Coronary artery (tissue), 2 donors: ENCODE results near the gene TLR1.
A peak's percentile ranks its signal among the peaks of the same experiment; 100 is the strongest.

Experiments
- DNase-seq: peaks from one replicate; pipeline ENCODE4 v3.0.0-alpha.2; 2017; ENCODE audit warnings: low spot score
- H3K27ac ChIP-seq, 2 donors: fragments of 200-600 bp; sonication (generic); one replicate each; pipeline ENCODE4 v1.5.1; 2016 to 2019
- H3K4me3 ChIP-seq: fragments of 200-600 bp; sonication (generic); 2 replicates; pipeline ENCODE4 v1.5.1; 2016; ENCODE audit warnings: mild to moderate bottlenecking, moderate library complexity
- TF ChIP-seq, protein P1 (sequence below): fragments of 200-600 bp; sonication (generic); IDR thresholded peaks from one replicate; pipeline ENCODE4 v1.5.1; 2019; ENCODE audit warnings: antibody characterized with exemption

Gene TLR1

DNA sequence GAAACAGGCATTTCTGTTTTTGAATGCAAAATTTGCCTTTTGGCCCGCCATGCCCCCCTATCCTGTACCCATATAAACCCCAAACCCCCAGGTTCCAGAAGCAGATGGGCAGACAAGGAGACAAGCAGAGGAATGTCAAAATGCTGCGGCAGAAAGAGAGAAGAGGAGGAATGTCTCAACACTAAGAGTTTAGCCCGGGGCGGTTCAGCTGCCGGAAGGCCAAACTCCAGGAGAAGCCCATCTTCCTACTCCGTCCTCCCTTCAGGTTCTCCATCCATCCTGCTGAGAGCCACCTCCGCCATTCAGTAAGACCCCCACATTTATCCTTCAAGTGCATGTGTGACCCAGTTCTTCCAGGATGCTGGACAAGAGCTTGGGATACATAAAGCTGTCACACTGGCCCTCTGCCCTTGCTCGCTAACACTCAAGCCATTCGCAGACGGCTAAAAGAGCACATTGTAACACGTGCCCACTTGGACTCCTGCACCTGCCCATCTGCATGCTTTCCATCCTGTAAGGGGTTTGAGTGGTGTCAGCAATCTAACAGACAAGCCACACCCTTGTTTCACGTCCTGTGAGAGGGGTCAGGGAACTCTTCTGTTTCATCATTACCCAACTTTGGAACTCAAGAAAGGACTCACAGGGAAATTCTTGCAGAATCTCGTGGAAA, 53.1 kb downstream of the TLR1 start:
- TF ChIP-seq, protein P1, sequence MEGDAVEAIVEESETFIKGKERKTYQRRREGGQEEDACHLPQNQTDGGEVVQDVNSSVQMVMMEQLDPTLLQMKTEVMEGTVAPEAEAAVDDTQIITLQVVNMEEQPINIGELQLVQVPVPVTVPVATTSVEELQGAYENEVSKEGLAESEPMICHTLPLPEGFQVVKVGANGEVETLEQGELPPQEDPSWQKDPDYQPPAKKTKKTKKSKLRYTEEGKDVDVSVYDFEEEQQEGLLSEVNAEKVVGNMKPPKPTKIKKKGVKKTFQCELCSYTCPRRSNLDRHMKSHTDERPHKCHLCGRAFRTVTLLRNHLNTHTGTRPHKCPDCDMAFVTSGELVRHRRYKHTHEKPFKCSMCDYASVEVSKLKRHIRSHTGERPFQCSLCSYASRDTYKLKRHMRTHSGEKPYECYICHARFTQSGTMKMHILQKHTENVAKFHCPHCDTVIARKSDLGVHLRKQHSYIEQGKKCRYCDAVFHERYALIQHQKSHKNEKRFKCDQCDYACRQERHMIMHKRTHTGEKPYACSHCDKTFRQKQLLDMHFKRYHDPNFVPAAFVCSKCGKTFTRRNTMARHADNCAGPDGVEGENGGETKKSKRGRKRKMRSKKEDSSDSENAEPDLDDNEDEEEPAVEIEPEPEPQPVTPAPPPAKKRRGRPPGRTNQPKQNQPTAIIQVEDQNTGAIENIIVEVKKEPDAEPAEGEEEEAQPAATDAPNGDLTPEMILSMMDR: no peak
- Histone ChIP-seq H3K27ac (peak overlapping the region; percentile 13 to 89), H3K4me3 (no peak overlapping the region)
- DNase-seq: no peak

DNA sequence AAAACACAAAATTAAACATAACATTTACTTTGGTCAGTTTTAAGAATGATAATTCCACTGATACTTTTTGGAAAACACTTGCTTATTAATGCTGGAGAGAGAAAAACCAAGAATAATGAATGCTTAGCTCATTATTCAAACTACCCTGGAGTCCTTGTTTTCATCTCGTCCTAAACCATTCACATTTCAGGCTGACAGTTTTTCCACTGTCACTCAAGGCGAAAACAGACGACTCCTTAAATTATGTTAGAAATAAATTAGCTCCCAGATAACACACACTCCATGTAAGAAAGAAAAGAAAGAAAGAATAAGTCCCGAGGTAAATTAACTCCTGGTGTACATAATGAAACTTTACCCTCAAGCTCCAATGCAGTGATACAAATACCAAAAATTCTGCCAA, 55.3 kb downstream of the TLR1 start:
- no peak for DNase-seq
- Histone ChIP-seq H3K27ac (no peak overlapping the region), H3K4me3 (no peak overlapping the region)
- TF ChIP-seq, protein P1: no peak

DNA sequence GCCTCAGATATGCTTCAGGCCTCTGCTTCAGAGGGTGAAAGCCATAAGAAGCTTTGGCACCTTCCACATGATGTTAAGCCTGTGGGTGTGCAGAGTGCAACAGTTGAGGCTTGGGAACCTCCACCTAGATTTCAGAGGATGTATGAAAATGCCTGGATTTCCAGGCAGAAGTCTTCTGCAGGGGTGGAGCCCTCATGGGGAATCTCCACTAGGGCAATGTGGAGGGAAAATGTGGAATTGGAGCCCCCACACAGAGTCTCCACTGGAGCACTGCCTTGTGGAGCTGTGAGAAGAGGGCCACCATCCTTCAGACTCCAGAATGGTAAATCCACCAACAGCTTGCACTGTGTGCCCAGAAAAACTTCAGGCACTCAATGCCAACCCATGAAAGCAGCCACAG, 57.0 kb downstream of the TLR1 start:
- no peak for DNase-seq
- TF ChIP-seq, protein P1: no peak

More for the DNA sequence above, 57.0 kb downstream of the TLR1 start:
- Histone ChIP-seq H3K27ac (no peak overlapping the region), H3K4me3 (no peak overlapping the region)
